B cell (primary cell): ENCODE data around the gene FOXN4. TPM values are rescaled to one million over a fixed set of nuclear protein-coding genes. Genes with fewer than 3 reads are reported as not detected.
A peak's percentile ranks its signal among the peaks of the same experiment; 100 is the strongest.

Experiments
- ATAC-seq: fragments of 200-7000 bp; cut with Tn5 transposase; one replicate; pipeline ENCODE4 v1.10.0; 2021; ENCODE audit warnings: low read depth, mild to moderate bottlenecking, moderate number of reproducible peaks, moderate library complexity
- CTCF ChIA-PET: fragments of 350-600 bp; sonication (Branson Sonifier 250); formaldehyde crosslinking; loops from one replicate; lab custom pipeline; 2021; ENCODE audit warnings: antibody characterized with exemption, inconsistent platforms; lab: Charles Lee
- POLR2A ChIA-PET: fragments of 350-600 bp; sonication (Branson Sonifier 250); formaldehyde crosslinking; loops from one replicate; lab custom pipeline; 2021; ENCODE audit warnings: antibody characterized with exemption; lab: Charles Lee
- DNase-seq: peaks from one replicate; pipeline ENCODE4 v3.0.0; 2013
- H2AFZ ChIP-seq: 2 replicates; pipeline ENCODE4 v1.6.1; 2012; ENCODE audit warnings: mild to moderate bottlenecking, low read depth, low read length; ENCODE audit not compliant: insufficient read depth, poor library complexity, severe bottlenecking
- H3K27ac ChIP-seq, 2 donors: 1 replicate in 1 of 2; 2 replicates in 1 of 2; pipeline ENCODE4 v1.5.1; 2012 to 2013; ENCODE audit warnings: low read length in 2 of 2, mild to moderate bottlenecking in 2 of 2, moderate library complexity in 1 of 2
- H3K27me3 ChIP-seq, 4 experiments: fragments of 200-600 bp in 1 of 4; sonication (generic) in 1 of 4; replicated peaks in 1 of 4; 1 replicate in 2 of 4; 2 replicates in 2 of 4; pipeline versions ENCODE4 v1.6.1 to v1.7.0; 2013 to 2016; ENCODE audit warnings: low read length in 3 of 4, mild to moderate bottlenecking in 2 of 4, mixed read lengths in 1 of 4, moderate library complexity in 1 of 4; ENCODE audit not compliant: insufficient read depth in 4 of 4, control insufficient read depth in 3 of 4; ENCODE audit errors: control extremely low read depth in 1 of 4
- H3K36me3 ChIP-seq, 2 experiments: replicated peaks in 1 of 2; 1 replicate in 1 of 2; 2 replicates in 1 of 2; pipeline versions ENCODE4 v1.6.1 to v1.7.1; 2013; ENCODE audit warnings: low read length in 1 of 2; ENCODE audit not compliant: insufficient read depth in 2 of 2, control insufficient read depth in 1 of 2; ENCODE audit errors: control extremely low read depth in 1 of 2, extremely low read depth in 1 of 2
- H3K4me1 ChIP-seq, 2 donors: fragments of 200-600 bp in 1 of 2; sonication (generic) in 1 of 2; 1 replicate in 1 of 2; 2 replicates in 1 of 2; pipeline versions ENCODE4 v1.5.1 to v1.6.1; 2013 to 2017; ENCODE audit warnings: low read length in 2 of 2; ENCODE audit not compliant: control insufficient read depth in 2 of 2, insufficient read depth in 2 of 2
- H3K4me2 ChIP-seq: replicated peaks from 2 replicates; pipeline ENCODE3; 2012; ENCODE audit warnings: mild to moderate bottlenecking, low read depth, low read length; ENCODE audit not compliant: poor library complexity, severe bottlenecking
- H3K4me3 ChIP-seq, 5 experiments: fragments of 200-600 bp in 1 of 5; sonication (generic) in 1 of 5; 1 replicate in 3 of 5; 2 replicates in 2 of 5; pipeline versions ENCODE4 v1.5.1 to v1.7.0; 2011 to 2016; ENCODE audit warnings: low read length in 4 of 5, mild to moderate bottlenecking in 4 of 5, low read depth in 2 of 5, control low read depth in 1 of 5, moderate library complexity in 1 of 5; ENCODE audit not compliant: insufficient read depth in 1 of 5; ENCODE audit errors: control extremely low read depth in 1 of 5, extremely low read depth in 1 of 5
- H3K79me2 ChIP-seq: fragments of 200-600 bp; sonication (generic); one replicate; pipeline ENCODE4 v1.6.0; 2016; ENCODE audit warnings: low read length; ENCODE audit not compliant: control insufficient read depth, insufficient read depth
- H3K9ac ChIP-seq: fragments of 200-600 bp; sonication (generic); 2 replicates; pipeline ENCODE4 v1.6.1; 2017; ENCODE audit warnings: mild to moderate bottlenecking, low read length, moderate library complexity
- H3K9me3 ChIP-seq, 3 donors: one replicate each; pipeline versions ENCODE4 v1.6.1 to v1.7.1; 2013; ENCODE audit warnings: low read length in 2 of 3; ENCODE audit not compliant: control insufficient read depth in 2 of 3, insufficient read depth in 1 of 3; ENCODE audit errors: control extremely low read depth in 1 of 3
- H4K20me1 ChIP-seq: 2 replicates; pipeline ENCODE4 v1.6.0; 2012; ENCODE audit warnings: mild to moderate bottlenecking, low read length; ENCODE audit not compliant: insufficient read depth, control insufficient read depth, poor library complexity, severe bottlenecking
- H3K27ac Mint-ChIP-seq: one replicate; pipeline ENCODE4 v1.8.0; 2021; ENCODE audit warnings: mixed read lengths
- H3K27me3 Mint-ChIP-seq: one replicate; pipeline ENCODE4 v1.8.0; 2021; ENCODE audit warnings: mixed read lengths
- H3K4me1 Mint-ChIP-seq: one replicate; pipeline ENCODE4 v1.8.0; 2021; ENCODE audit warnings: mixed read lengths
- H3K4me3 Mint-ChIP-seq: one replicate; pipeline ENCODE4 v1.8.0; 2021; ENCODE audit warnings: mixed read lengths
- H3K9me3 Mint-ChIP-seq: one replicate; pipeline ENCODE4 v1.8.0; 2022; ENCODE audit warnings: mixed read lengths; ENCODE audit not compliant: insufficient read depth
- EZH2 ChIP-seq: IDR thresholded peaks from 2 replicates; pipeline ENCODE4 v1.6.1; 2012; ENCODE audit warnings: borderline replicate concordance, low read depth, mild to moderate bottlenecking, moderate library complexity, low read length; ENCODE audit not compliant: insufficient read depth, poor library complexity, severe bottlenecking
- WGBS: methylation state at CpG from one replicate; pipeline ENCODE4 v1.1.5; 2013; ENCODE audit warnings: missing lambda C conversion rate; ENCODE audit not compliant: insufficient coverage; 5-methylcytosine and 5-hydroxymethylcytosine counted together
- intact Hi-C: fragments of 100-400 bp; cut with micrococcal nuclease; formaldehyde crosslinking; loops from one replicate; pipeline ENCODE4 v1.10.0; 2022
- polyA plus RNA-seq: library from polyadenylated mRNA; depleted of rRNA; stranded (reverse); fragments of >200 nt; gene quantifications from 2 replicates; pipeline ENCODE4 v1.2.3, GENCODE V29; 2012
- total RNA-seq, 2 donors: library from RNA; stranded (reverse); fragments of 120-200 nt in 1 of 2; gene quantifications; 1 replicate in 1 of 2; 2 replicates in 1 of 2; pipeline versions ENCODE4 v1.2.3 to v1.2.4, GENCODE V29; 2013 to 2022
- TF ChIP-seq, protein P1 (sequence below): fragments of 200-600 bp; IDR thresholded peaks from one replicate; pipeline ENCODE4 v1.8.0; 2022; ENCODE audit warnings: antibody characterized with exemption, mild to moderate bottlenecking

Gene FOXN4
- total and polyA plus RNA-seq, 2 donors (not counting 1 experiment from before 2014, with no cell fraction given): not detected

DNA sequence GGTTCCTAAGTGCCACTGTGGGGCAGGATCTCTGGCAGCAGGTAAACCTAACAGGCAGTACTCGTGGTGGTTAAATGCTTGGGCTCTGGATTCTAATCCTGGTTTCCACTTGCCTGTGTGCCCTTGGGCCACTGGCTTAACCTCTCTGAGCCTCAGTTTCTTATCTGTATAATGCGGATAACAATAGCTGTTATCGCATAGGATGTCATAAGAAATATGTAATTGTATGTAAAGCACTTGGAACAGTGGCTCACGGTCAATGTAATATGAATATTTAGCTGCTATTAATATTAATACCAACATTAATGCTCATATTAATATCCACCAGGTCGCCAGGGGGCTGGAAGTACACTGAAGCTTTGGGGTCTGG is 16.8 kb downstream of the FOXN4 start:
- no peaks in the 10 kb centered on the region for H3K4me1 Mint-ChIP-seq
- no peaks in the 10 kb centered on the region for H3K9me3 Mint-ChIP-seq
- Histone ChIP-seq H3K9ac (no peak overlapping the region), H3K27me3 (peaks cover 0 to 14% (median 6%) of the 10 kb centered on the region in 4 experiments), H2AFZ (no peak overlapping the region), H3K36me3 (no peaks in the 10 kb centered on the region), H4K20me1 (no peaks in the 10 kb centered on the region), H3K4me1 (no peaks in the 10 kb centered on the region), H3K4me3 (no peak overlapping the region), H3K9me3 (peaks cover 0 to 2% (median 0%) of the 10 kb centered on the region in 3 donors), H3K79me2 (no peaks in the 10 kb centered on the region), H3K27ac (no peak overlapping the region), H3K4me2 (no peak overlapping the region)
- ChIA-PET POLR2A (no interaction called here), CTCF (no interaction called here)
- DNase-seq (no peak), ATAC-seq (no peak)
- intact Hi-C loops: no loop called here
- TF ChIP-seq EZH2: no peak
- TF ChIP-seq, protein P1, sequence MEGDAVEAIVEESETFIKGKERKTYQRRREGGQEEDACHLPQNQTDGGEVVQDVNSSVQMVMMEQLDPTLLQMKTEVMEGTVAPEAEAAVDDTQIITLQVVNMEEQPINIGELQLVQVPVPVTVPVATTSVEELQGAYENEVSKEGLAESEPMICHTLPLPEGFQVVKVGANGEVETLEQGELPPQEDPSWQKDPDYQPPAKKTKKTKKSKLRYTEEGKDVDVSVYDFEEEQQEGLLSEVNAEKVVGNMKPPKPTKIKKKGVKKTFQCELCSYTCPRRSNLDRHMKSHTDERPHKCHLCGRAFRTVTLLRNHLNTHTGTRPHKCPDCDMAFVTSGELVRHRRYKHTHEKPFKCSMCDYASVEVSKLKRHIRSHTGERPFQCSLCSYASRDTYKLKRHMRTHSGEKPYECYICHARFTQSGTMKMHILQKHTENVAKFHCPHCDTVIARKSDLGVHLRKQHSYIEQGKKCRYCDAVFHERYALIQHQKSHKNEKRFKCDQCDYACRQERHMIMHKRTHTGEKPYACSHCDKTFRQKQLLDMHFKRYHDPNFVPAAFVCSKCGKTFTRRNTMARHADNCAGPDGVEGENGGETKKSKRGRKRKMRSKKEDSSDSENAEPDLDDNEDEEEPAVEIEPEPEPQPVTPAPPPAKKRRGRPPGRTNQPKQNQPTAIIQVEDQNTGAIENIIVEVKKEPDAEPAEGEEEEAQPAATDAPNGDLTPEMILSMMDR: no peak
- H3K4me3 Mint-ChIP-seq: no peak overlapping the region
- H3K27me3 Mint-ChIP-seq: peaks cover 39% of the 10 kb centered on the region
- WGBS: 67% methylated on average over 1 of the region's 5 CpGs
- H3K27ac Mint-ChIP-seq: no peak overlapping the region

DNA sequence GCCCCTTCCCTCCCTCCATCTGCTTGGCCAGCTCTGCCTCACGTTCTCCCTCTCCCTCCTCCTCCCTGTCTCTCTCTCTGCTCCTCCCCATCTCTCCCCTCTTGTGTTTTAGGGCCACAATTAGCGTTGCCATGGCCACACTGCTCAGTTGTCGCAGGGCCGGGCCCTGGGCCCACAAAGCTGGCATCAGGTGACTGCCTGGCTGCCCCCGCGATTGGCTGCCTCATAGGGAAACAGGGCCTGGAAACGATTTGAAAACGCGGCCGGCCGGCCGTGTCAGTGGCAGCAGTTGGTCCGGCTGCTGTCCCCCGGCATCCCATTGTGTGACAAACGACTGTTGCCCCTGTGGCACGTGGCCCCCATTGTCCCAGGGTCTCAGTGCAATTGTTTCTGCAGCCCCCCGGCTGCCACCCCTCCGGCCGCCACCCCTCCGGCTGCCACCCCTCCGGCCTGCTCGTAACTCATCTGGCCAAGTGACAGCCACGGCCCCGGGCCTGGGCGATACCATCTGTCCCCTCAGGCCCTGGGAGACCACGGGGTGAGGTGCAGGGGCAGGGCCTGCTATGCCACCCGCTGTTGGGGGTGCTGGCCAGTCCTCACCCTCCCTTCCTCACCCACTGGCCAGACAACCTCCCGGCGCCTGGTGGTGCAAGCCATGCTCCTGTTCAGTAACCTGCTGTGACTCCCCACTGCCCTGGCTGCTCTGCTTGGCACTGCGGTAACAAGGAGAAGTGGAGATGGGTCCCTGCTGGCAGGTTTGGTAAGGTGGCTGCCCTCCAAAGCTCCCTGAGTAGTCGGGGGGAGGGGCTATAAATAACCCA is 17.4 kb downstream of the FOXN4 start:
- Mint-ChIP-seq H3K27ac (no peak overlapping the region), H3K27me3 (peaks cover 39% of the 10 kb centered on the region), H3K4me1 (no peaks in the 10 kb centered on the region), H3K9me3 (no peaks in the 10 kb centered on the region), H3K4me3 (no peak overlapping the region)
- Histone ChIP-seq H3K79me2 (no peaks in the 10 kb centered on the region), H3K36me3 (no peaks in the 10 kb centered on the region), H3K27ac (no peak overlapping the region), H3K4me1 (no peaks in the 10 kb centered on the region), H3K4me3 (no peak overlapping the region), H4K20me1 (no peaks in the 10 kb centered on the region), H3K9ac (no peak overlapping the region), H3K27me3 (peaks cover 0 to 14% (median 6%) of the 10 kb centered on the region in 4 experiments), H3K4me2 (no peak overlapping the region), H3K9me3 (peaks cover 0 to 2% (median 0%) of the 10 kb centered on the region in 3 donors), H2AFZ (peak overlapping the region; percentile 27)
- TF ChIP-seq, protein P1: no peak
- no peak for TF ChIP-seq EZH2
- POLR2A ChIA-PET: no interaction called here
- CTCF ChIA-PET: no interaction called here
- ATAC-seq (no peak), DNase-seq (no peak)
- WGBS: 22% methylated on average over 31 of the region's 31 CpGs
- intact Hi-C loops: no loop called here
